Ascending aorta (tissue), 2 donors: ENCODE measurements around the gene CRYBG2. TPM values are rescaled to one million over a fixed set of nuclear protein-coding genes. Genes with fewer than 3 reads are reported as not detected.
A peak's percentile ranks its signal among the peaks of the same experiment; 100 is the strongest.
"Not testable (repeated sequence)": the region's sequence is repeated elsewhere in the genome, so short reads cannot be mapped to it uniquely, and the experiment has no call there.

Experiments used
- DNase-seq, 2 donors: peaks; one replicate each; pipeline ENCODE4 v3.0.0-alpha.2; 2019; ENCODE audit warnings: low spot score in 2 of 2
- H3K27ac ChIP-seq, 2 donors: fragments of 200-600 bp; sonication (generic); one replicate each; pipeline ENCODE4 v1.5.1; 2016 to 2017; ENCODE audit warnings: mild to moderate bottlenecking in 1 of 2
- H3K27me3 ChIP-seq: fragments of 200-600 bp; sonication (generic); one replicate; pipeline ENCODE4 v1.5.1; 2017
- H3K36me3 ChIP-seq, 2 donors: fragments of 200-600 bp; sonication (generic); one replicate each; pipeline ENCODE4 v1.5.1; 2016
- H3K4me1 ChIP-seq, 2 donors: fragments of 200-600 bp; sonication (generic); one replicate each; pipeline ENCODE4 v1.5.1; 2016 to 2017; ENCODE audit warnings: mild to moderate bottlenecking in 1 of 2
- H3K4me3 ChIP-seq, 2 donors: fragments of 200-600 bp; sonication (generic); one replicate each; pipeline ENCODE4 v1.5.1; 2016 to 2017; ENCODE audit warnings: mild to moderate bottlenecking in 1 of 2
- H3K9me3 ChIP-seq, 2 donors: fragments of 200-600 bp; sonication (generic); one replicate each; pipeline ENCODE4 v1.5.1; 2016
- intact Hi-C: fragments of 100-400 bp; cut with DNase I; formaldehyde crosslinking; loops from one replicate; pipeline ENCODE4 v1.15.1; 2023
- total RNA-seq: library from RNA; depleted of rRNA; stranded (reverse); fragments of >200 nt; gene quantifications from one replicate; pipeline ENCODE4 v1.1.0, GENCODE V29; 2016
- TF ChIP-seq, protein P1 (sequence below), 3 experiments: fragments of 200-600 bp in 2 of 3; fragments of 450-650 bp in 1 of 3; sonication (generic) in 2 of 3; IDR thresholded peaks; one replicate each; pipeline ENCODE4 v1.5.1; 2016 to 2019; ENCODE audit warnings: antibody characterized with exemption in 3 of 3, mild to moderate bottlenecking in 1 of 3, moderate library complexity in 1 of 3

Gene CRYBG2
- total RNA-seq, 1 donor from 2014 or later, result not detected

DNA sequence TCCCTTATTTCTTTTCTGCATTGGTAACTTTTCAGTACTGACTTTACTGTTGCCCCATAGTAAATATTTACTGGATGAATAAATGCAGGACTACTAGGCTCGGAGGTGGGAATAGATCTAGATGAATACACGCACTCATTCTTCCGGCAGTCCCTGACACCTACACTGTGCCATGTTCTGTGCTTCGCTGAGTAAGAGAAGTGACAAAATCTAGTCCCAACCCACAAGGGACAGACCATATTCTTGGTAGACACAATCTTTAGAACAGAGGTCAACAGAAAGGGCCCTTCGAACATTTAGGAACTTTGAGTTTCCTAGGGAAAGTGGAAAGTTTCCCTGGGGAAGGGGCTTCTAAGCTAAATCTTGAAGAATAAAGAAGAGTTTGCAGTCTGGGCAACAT is 39.4 kb downstream of the CRYBG2 start:
- H3K9me3 ChIP-seq, result no peaks in the 10 kb centered on the region
- no peak overlapping the region for H3K27ac ChIP-seq
- intact Hi-C loops, result no loop called here
- H3K4me1 ChIP-seq, result no peaks in the 10 kb centered on the region
- no peak for DNase-seq
- no peaks in the 10 kb centered on the region for H3K36me3 ChIP-seq
- no peaks in the 10 kb centered on the region for H3K27me3 ChIP-seq
- H3K4me3 ChIP-seq, result no peak overlapping the region
- TF ChIP-seq, protein P1, sequence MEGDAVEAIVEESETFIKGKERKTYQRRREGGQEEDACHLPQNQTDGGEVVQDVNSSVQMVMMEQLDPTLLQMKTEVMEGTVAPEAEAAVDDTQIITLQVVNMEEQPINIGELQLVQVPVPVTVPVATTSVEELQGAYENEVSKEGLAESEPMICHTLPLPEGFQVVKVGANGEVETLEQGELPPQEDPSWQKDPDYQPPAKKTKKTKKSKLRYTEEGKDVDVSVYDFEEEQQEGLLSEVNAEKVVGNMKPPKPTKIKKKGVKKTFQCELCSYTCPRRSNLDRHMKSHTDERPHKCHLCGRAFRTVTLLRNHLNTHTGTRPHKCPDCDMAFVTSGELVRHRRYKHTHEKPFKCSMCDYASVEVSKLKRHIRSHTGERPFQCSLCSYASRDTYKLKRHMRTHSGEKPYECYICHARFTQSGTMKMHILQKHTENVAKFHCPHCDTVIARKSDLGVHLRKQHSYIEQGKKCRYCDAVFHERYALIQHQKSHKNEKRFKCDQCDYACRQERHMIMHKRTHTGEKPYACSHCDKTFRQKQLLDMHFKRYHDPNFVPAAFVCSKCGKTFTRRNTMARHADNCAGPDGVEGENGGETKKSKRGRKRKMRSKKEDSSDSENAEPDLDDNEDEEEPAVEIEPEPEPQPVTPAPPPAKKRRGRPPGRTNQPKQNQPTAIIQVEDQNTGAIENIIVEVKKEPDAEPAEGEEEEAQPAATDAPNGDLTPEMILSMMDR (IDR thresholded peaks at IDR 0.05), result no peak

DNA sequence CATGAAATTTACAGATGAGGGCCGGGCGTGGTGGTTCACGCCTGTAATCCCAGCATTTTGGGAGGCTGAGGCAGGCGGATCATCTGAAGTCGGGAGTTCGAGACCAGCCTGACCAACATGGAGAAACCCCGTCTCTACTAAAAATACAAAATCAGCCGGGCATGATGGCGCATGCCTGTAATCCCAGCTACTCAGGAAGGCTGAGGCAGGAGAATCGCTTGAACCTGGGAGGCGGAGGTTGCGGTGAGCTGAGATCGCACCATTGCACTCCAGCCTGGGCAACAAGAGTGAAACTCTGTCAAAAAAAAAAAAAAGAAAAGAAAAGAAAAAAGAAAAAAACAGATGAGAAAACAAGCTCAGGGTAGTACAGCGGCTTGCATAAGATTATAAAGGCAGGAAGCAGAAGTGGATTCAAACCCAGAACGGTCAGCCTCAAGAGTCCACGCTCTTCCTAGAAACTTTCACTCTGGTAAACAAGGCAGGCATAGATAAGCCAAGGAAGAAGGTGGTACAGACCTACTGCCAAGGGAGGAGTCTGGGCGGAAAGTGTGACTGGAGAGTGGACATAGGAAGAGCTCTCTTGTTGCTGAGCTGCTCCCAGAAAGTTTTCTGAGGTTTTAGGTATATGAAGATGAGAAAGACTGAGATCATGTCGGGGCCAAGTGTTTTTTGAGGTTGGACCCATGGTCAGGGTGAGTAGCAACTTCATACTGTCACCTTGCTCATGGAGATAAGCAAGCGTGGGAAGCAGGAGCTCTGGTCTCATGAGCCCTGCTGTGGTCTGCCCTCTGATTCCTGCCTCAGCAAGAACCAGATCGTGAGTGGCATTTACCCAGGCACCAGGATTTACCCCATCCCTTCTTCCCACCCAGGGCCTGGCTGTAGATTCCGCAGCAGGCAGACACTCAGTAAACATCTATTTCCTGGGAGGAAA is 45.7 kb downstream of the CRYBG2 start:
- H3K4me1 ChIP-seq, H3K36me3 ChIP-seq, H3K9me3 ChIP-seq, H3K27me3 ChIP-seq, H3K4me3 ChIP-seq, DNase-seq, H3K27ac ChIP-seq: not testable (repeated sequence)
- intact Hi-C loops, result loop anchor here (1.0 kb wide), 1 partner anchor 30 kb away; no protein-coding TSS in a partner anchor

DNA sequence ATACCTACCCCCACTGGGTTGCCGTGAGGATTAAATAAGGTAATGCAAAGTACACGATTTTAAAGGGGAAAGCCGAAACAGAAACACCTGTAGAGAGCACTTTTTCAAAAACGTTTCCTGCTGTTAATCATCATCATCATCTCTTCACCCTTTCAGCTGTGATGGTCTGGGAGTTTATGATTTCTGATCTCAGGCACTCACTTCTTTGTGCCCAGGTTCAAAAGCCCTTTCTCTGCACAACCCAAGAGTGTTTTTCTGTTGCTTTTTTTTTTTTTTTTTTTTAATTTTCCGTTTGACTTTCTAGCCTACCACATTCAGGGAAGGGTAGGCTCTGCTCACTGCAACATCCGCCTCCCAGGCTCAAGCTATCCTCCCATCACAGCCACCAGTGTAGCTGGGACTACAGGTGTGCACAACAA is 46.6 kb downstream of the CRYBG2 start:
- intact Hi-C loops, result loop anchor here (1.0 kb wide), 1 partner anchor 29 kb away; no protein-coding TSS in a partner anchor
- peak overlapping the region in 1 of 2 donors; percentile 20 for H3K27ac ChIP-seq
- TF ChIP-seq, protein P1 (IDR thresholded peaks at IDR 0.05), result no peak
- peaks cover 5 to 8% of the 10 kb centered on the region in 2 donors for H3K4me1 ChIP-seq
- no peaks in the 10 kb centered on the region for H3K27me3 ChIP-seq
- H3K36me3 ChIP-seq, result no peaks in the 10 kb centered on the region
- no peaks in the 10 kb centered on the region for H3K9me3 ChIP-seq
- no peak overlapping the region for H3K4me3 ChIP-seq
- DNase-seq, result no peak

DNA sequence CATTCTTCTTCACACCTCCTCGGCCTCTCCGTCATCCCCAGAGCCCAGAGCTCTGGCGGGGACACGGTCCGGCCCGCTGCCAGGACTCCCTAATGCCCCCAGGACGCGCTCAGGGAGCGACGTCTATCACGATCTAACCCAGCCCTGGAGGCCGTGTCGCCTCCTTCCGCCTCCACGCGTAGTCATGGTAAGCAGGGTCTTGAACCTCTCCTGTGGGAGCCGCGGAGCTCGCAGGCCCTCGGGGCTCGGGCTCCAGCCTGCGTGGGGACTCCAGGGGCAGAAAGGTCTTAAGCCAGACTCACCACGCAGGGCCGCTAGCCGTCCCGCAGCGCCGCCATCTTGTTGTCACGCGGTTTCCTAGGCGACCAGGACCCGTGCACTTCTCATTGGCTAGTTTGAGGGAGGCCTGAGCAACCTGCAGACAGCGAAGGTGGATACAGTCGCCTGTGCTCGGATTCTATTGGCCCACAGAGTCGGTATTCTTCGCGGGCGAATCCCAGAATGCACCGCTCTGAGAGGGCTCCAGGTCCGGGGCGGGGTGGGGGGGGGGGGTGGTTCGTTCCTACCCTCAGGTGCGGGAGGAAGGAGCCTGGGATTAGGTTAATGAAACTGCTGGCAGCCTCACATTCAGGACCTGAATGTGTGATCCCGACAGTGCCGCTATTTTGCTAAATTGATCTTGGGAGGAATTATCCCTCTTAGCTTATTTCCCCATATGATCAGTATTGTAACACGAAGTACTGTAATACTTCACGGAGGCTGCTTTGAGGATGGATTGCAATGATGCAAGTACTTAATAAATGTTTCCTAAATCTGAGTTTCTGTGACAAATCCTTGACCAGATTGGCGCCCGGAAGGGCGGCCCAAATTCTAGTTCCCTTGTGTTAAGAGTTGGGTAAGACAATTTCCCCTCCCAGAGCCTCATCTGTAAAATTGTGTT is 47.4 kb downstream of the CRYBG2 start, which contains the start of gene UBXN11:
Gene UBXN11, minus strand, starts transcription at position 347 of the 940 bp plus-strand sequence. CDS start 3,753 bp downstream, outside the sequence.
- intact Hi-C loops, result loop anchor here (1.0 kb wide), 1 partner anchor 28 kb away; no protein-coding TSS in a partner anchor
- DNase-seq, result peak; percentile 66 to 94
- Histone ChIP-seq H3K27me3 (no peaks in the 10 kb centered on the region), H3K27ac (peak within 1 kb of the TSS; percentile 20 to 55), H3K4me3 (peak within 1 kb of the TSS; percentile 68 to 70), H3K4me1 (peaks cover 5 to 8% of the 10 kb centered on the region in 2 donors), H3K36me3 (no peaks in the 10 kb centered on the region), H3K9me3 (no peaks in the 10 kb centered on the region)
- TF ChIP-seq, protein P1 (IDR thresholded peaks at IDR 0.05), result no peak

DNA sequence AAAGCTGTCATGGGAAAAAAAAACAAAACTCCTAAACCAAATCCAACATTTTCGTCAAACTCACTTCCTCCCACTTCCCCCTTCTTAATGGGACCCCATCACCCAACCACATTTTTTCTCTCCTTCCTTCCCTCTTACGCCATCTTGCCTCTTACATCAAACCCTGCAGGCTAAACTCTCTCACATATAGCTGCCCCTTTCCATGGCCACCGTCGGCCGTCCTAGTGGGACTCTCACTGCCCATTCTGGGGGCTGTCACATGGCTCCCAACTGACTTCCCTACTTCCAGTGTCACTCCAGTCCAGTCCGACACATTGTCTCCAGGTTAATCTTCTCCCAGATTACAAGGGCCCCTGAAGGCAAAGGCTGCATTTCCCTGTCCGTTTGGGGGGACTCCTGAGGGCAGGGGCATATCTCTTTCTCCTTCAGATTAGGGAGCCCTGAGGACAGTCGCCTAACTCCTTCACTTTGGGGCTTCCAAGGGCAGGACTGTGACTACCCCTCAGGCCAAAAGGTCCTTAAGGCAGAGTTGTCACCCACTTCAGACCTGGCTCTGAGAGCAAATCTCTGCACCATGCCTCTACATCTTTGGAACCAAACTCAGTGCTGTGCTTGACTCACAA is 48.2 kb downstream of the CRYBG2 start:
- DNase-seq, result no peak
- Histone ChIP-seq H3K27me3 (no peaks in the 10 kb centered on the region), H3K4me1 (peaks cover 5 to 8% of the 10 kb centered on the region in 2 donors), H3K4me3 (peak overlapping the region; percentile 68 to 70), H3K27ac (peak overlapping the region; percentile 20 to 55), H3K9me3 (no peaks in the 10 kb centered on the region), H3K36me3 (no peaks in the 10 kb centered on the region)
- TF ChIP-seq, protein P1 (IDR thresholded peaks at IDR 0.05), result no peak
- intact Hi-C loops, result no loop called here
